ENCODE results near the gene PHLDB1.
"Not testable (repeated sequence)": the region's sequence is repeated elsewhere in the genome, so short reads cannot be mapped to it uniquely, and the experiment has no call there.

PHLDB1 gene

DNA sequence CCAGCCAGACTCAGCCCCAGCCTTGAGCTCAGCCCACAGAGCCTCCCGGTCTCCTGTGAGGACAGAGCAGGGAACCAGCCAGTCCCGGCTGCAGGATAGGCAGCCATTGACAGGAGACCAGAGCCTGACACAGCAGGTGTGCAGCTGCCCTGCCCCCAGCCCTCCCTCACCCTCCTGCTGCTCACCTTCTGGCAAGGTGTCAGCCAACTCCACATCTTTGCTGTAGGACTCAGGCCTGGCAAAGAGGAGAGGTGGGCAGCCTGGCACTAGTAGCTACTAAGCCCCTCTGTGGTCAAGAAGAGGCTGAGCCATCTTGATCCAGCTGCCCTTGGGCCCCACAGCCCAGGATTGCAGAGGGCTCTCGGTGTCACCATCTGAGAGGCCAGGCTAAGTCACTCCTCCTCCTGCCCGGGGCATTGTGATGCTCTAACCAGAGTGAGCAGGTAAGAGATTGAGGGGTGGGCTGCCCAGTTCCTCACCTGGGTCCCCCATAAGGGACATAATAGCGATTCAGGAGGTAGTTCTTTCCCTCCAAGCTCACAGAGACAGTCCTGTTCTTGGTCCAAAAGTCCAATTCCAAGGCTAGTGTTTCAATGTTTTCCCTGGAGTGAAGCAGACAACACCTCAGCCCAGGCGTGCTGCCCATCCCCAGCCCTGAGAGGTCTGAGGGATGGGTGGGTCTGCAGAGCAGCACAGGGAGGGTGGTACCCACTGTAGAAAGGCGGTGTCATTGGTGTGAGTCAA is 53.4 kb downstream of the PHLDB1 start:
- no peak for DNase-seq

DNA sequence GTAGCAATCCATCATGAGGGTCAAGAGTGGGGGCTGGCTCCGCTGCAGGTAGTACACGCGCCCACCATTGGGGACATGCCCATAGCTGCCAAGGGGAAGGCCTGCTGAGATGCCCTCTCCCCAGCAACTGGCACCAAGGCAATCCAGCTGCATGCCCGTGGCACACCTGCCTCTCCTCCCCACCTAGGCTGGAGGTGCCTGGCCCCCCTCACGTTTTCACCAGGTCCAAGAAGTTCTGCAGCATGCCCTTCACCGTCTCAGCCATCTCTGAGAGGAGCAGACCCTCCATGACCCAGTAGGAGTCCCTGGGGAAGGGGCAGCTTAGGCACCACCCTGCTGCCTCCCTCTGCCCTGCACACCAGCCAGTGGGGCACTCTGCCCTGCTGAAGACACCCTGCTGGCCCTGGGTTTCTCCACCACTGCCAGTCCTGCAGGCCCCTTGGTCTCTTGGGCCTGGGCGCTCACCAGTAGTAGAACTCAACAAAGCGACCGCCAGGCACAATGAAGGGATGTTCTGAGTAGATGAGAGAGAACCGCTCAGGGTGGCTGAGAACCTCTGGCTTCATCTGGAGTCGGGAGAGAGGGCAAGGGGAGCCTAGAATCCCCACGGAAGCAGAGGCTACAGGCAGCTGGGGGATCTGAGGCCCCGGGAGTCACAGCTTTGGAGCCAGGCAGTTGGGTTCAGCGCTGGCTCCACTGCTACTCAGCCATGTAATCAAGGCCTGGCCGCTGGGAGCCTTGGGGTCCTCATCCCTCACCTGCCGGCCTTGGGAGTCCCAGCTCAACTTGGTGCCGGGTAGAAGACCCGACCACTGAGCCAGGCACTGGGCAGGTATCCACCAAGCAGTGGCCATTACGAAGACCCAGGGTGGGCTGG is 54.2 kb downstream of the PHLDB1 start:
- DNase-seq = no peak

DNA sequence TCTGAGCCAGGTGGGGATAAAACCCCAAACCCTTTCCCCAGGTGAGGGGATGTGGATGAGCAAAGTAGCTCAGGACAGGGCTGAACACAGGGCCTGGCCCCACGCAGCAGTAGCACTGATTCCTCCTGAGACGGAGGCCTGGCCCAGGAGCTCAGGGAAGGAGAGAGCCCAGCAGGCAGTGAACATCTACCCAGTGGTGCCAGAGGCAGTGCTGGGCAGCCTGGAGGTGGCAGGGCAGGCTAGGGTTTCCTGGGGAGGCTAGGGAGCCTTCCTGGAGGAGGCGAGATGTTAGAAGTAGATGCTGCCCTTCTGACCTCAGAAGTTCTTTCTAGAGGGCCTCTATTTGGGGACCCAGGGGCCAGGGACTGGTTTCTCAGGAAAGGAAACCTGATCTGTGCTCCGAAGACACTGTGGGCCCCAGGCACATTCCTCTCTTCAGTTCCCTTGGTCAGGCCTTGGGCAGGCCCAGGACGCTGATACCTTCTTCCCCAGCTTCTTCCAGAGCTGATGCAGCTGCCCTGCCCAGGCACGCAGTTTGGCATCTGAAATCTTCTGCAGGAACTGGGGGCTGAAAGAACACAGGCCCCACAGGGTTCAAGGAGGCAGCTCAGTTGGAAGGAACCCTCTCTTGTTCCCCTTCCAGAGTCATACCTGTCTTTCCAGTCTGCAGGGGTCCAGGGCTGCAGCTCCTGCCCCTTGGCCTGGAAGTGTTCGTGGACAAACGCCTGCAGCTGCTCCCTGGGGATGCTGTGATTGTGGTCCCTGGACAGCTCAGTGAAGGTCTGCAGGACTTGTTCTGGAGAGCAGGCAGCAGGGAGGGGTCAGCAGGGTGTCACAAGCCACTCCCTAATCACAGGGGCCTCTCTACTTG is 55.2 kb downstream of the PHLDB1 start:
- no peak for DNase-seq

DNA sequence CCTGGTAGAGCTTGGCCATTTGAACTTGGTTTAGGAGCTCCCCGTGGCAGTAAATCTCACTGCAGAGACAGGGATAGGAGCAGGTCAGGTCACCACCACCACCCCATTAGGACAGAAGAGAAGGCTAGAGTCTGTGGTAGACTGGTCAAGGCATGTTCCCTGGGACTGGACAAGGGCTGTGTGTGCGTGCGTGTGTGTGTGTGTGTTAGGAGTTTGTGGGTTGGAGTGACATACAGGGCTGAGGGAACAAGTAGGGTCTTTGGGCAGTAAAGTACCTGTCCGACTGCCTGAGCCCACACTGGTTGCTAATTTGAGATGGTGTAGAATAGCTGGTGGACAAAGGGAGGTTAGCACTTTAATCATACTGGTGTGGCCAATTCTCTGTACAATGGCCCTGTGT is 56.0 kb downstream of the PHLDB1 start:
- DNase-seq = no peak

DNA sequence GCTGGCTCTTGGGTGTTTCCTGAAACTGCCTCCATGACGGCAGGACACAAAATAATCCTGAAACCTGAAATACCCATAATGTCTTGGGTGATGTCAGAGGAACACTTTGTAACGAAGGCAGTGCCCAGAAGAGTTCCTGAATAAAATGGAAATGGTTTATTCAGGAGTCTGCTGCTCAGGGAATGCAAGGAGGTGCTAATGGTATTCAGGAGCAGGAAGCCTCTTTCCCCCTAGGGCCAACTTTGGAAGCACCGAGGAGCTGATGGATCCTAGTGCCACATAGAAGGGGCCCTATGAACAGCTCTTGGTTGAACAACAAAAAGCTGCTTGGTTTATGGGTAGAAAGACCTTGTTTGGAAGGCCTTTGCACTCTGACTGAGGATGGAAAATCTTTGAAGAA is 56.5 kb downstream of the PHLDB1 start:
- no peak for DNase-seq

DNA sequence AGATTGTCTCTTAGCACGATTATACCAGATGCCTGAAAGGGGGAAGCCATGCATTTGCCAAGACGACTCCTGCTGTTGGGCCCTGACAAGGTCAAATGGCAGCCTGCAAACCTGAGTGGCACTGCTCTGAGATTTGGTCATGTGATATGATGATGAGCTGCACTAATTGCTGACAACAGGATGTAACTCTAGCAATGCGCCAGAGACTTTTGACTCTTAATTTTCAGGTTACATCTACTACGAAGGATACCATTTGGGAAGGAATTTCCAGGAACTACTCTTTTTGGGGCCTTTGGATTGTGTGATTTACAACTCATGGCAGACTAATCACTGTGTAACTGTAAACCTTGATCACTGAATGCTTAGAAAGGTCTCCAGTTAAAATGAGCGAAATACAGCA is 59.0 kb downstream of the PHLDB1 start:
- DNase-seq = no peak

DNA sequence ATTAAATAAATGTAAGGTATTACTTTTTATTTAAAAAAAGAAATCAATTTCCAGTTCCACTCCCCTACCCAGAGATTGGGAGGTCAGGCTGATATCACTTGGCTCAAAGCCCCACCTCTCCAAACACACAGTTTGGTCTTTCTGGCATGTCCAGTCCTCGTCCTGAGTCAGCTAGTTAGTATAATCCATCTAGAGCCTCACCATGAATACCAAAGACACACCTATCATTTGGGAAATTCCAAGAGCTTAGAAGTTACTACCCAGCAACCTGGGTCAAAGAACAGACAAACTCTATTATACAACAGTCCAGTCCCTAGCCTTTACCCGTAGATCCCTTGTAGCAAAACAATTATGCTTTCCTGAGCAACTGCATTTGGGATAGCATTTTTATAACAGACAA is 62.6 kb downstream of the PHLDB1 start:
- no peak for DNase-seq

DNA sequence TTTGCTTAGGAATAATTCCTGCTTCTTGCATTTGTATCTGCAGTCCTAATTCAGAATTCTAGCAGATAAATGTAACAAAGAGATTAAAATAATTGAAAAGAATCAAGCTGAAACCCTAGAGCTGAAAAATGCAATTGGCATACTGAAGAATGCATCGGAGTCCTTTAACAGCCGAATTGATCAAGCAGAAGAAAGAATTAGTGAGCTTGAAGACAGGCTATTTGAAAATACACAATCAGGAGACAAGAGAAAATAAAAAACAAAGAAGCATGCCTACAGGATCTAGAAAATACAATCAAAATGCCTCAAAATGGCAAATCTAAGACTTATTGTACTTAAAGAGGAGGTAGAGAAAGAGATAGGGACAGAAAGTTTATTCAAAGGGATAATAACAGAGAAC is 63.8 kb downstream of the PHLDB1 start:
- no peak for DNase-seq

DNA sequence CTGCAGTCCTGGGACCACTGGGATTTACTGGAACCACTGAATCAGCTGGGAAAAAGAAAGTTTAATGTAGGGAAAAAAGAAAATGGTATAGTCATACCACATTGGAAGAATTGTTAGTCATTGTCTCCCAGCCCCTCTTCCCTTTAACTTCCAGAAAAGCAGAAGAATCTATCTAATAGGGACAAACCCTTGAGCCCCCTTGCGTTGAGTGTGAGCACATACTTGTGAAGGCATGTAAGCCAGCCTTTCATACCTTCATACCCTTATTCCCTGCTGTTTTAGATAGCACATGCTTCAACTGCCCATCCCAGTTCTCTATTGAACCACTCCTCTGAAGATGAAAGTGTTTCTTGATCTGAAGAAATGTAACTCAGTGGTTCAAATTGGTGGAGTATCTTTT is 65.4 kb downstream of the PHLDB1 start:
- no peak for DNase-seq

DNA sequence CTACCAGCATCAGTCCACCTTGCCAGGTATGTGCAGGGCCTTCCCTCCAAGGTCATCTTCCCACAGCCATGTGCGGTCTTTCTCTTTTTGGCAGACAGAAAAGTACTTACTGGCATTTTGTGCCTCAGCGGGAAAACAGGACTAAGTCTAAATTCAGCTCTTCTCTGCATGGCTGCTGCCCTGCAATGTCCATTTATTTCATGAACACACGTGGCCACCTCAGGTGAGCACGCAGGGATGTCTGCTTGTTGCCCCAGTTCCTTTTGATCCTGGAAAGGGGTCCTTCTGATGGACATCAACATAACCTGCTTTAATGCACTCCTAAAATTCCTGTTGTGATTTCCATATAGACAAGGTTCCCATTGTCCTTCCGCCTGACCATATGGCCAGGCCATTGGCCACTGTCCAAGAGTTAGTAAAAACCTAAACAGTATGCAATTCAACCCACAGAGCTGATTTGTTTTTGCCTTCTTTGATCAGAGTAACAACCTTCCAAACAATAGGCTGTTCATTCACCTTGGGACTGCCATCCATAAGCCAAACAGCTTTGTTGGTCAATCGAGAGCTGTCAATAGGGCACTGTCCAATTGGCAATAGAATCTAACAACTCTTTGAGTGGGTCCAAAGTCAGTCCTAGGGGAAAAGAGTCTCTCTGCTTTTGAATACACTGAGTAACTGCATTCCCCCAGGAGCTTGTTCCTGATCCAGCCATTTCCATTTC is 66.1 kb downstream of the PHLDB1 start:
- no peak for DNase-seq

DNA sequence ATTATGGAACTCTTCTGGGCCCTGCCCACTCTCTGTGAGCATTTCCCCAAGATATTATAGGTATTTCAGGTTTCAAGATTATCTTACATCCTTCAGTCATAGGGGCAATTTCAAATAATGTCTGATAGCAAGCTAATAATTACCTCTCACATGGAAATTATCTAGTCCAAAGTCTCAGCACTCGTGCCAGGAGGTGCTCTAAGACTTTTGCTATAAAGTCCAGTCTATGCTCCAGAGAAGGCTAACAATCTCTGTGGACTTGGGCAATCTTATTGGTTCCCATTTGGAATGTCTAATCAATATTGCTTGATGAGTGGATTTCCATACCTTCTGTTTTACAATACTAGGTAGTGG is 66.6 kb downstream of the PHLDB1 start:
- no peak for DNase-seq

DNA sequence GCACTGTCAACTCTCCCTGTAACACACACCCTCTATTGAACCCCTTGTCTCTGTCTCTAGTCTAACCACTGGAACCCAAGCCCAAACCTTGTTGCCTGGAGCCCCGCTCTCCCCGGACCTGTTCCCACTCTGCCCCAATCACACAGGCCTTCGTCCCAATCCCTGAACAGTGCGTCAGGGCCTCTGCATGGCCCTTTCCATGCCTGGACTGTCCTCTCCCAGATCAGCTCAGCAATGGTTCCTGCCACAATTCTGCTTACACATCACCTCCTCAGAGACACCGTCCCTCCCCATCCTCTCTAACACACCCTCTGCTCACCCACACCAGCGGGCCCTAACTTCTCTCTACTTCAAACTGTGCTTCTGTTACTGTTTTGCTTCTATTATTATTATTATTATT is 70.6 kb downstream of the PHLDB1 start:
- no peak for DNase-seq

DNA sequence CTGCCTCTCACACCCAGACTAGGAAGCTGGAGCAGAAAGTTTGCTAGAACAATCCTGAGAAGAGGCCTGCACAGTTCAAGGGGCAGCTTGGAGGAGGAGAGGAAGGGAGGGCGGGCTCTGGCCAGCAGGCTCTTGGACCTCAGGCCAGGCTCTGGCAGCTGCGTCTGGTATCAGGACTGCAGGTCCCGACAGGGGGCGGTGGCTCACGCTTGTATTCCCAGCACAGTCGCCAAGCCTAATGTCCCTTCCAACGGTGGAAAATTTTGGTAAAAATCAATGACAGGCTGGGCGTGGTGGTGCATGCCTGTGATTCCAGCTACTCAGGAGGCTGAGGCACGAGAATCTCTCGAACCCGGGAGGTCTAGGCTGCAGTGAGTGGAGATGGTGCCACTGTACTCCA is 71.5 kb downstream of the PHLDB1 start:
- DNase-seq = not testable (repeated sequence)

DNA sequence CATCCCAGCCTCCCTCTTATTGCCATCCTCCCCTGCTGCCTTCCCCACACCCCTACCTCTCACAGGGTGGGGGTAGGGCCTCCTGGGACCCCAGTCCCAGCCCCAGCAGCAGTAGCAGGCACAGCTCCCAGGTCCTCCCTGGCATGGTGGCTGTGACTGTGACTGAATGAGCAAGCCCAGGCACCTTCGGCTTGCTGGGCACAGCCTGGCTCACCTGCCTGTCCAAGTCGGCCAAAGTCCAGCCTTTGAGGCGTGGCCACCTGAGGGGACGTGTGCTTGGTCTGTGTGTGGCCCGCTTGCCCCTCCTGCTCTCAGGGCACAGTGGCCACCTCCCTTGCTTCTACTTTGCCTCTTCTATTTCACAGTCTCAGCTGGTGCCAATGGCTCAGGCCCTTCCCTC is 72.1 kb downstream of the PHLDB1 start, which contains the start of gene TREH:
Gene TREH (minus strand): TSS at position 168 of the 400 bp plus-strand sequence. CDS start 23 bp downstream, at position 145.
- DNase-seq = no peak

DNA sequence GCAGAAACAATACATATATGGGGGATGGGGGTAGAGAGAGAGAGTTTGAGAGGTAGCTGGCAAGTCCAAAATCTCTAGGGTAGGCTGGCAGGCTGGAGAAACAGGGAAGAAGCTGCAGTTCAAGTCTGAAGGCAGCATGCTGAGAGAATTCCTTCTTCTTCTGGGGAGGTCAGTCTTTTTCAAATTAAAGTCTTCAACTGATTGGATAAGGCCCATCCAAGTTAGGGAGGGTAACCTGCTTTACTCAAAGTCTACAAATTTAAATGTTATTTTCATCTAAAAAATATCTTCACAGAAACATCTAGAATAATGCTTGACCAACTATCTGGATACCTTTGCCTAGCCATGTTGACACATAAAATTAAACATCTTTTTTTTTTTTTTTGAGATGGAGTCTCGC is 75.0 kb downstream of the PHLDB1 start:
- DNase-seq = no peak

DNA sequence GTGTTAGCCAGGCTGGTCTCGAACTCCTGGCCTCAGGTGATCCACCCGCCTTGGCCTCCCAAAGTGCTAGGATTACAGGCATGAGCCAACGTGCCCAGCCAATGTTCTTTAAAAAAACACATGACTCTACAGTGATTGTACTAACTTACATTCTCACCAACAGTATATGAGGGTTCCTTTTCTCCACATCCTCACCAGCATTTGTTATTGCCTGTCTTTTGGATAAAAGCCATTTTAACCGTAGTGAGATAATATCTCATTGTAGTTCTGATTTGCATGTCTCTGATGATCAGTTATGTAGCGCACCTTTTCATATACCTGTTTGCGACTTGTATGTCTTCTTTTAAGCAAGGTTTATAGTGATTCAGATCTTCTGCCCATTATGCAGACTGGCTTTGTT is 75.5 kb downstream of the PHLDB1 start:
- DNase-seq = not testable (repeated sequence)

DNA sequence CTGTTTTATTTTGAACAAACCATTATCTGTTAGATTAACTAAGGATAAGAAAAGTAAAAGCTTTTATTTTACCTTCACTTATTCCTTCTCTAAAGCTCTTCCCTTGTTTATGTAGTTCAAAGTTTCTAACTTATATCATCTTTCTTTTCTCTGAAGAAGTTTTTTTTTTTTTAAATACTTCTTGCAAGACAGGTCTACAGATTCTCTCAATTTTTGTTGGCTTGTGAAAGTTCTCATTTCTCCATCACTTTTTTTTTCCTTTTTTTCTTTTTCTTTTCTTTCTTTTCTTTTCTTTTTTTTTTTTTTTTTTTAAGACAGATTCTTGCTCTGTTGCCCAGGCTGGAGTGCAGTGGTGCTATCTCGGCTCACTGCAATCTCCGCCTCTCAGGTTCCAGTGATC is 76.8 kb downstream of the PHLDB1 start:
- no peak for DNase-seq

DNA sequence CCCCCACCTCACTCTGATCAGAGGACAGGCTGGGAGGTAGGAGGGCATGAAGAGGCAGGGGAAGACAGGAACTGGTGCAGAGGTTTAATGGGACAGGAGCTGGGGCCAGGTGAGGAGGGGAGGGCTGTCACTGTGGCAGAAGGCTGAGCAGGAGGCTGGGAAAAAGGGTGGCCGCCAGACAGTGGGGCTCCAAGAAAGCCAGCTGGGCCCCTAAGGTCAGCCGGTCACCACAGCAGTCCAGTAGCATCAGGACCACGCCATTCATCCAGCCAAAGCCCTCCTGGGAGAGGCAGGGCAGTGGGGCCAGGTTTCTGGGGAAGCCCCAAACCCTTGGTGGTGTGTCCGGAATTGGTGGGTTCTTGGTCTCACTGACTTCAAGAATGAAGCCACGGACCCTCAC is 80.5 kb downstream of the PHLDB1 start:
- no peak for DNase-seq

DNA sequence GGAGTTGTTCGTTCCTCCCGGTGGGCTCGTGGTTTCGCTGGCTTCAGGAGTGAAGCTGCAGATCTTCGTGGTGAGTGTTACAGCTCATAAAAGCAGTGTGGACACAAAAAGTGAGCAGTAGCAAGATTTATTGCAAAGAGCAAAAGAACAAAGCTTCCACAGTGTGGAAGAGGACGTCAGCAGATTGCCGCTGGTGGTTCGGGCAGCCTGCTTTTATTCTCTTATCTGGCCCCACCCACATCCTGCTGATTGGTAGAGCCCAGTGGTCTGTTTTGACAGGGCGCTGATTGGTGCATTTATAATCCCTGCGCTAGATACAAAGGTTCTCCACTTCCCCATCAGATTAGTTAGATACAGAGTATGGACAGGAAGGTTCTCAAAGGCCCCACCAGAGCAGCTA is 80.9 kb downstream of the PHLDB1 start:
- not testable (repeated sequence) for DNase-seq

DNA sequence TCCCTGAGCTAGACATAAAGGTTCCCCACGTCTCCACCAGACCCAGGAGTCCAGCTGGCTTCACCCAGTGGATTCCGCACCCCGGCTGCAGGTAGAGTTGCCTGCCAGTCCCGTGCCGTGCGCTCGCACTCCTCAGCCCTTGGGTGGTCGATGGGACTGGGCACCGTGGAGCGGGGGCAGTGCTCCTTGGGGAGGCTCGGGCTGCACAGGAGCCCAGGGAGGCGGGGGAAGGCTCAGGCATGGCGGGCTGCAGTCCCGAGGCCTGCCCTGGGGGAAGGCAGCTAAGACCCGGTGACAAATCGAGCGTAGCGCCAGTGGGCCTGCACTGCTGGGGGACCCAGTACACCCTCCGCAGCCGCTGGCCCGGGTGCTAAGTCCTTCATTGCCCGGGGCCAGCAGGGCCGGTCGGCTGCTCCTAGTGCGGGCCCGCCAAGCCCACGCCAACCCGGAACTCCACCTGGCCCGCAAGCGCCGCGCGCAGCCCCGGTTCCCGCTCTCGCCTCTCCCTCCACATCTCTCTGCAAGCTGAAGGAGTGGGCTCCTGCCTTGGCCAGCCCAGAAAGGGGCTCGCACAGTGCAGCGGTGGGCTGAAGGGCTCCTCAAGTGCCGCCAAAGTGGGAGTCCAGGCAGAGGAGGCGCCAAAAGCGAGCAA is 81.6 kb downstream of the PHLDB1 start:
- no peak for DNase-seq

DNA sequence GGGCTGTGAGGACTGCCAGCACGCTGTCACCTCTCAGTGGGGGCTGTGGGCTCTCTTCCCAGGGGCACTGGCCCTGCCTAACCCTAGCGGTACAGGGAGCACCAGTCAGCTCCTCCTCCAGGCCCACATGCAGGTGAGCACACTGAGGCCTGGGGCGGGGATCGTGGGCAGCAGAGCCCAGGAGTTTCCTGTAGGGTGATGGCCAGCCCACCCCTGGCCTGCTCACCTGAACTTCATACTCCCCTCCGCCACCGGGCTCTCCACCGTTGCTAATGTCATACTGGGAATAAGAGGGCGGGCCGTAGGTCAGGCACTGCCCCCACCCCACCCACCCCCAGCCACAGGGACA is 82.1 kb downstream of the PHLDB1 start:
- no peak for DNase-seq

DNA sequence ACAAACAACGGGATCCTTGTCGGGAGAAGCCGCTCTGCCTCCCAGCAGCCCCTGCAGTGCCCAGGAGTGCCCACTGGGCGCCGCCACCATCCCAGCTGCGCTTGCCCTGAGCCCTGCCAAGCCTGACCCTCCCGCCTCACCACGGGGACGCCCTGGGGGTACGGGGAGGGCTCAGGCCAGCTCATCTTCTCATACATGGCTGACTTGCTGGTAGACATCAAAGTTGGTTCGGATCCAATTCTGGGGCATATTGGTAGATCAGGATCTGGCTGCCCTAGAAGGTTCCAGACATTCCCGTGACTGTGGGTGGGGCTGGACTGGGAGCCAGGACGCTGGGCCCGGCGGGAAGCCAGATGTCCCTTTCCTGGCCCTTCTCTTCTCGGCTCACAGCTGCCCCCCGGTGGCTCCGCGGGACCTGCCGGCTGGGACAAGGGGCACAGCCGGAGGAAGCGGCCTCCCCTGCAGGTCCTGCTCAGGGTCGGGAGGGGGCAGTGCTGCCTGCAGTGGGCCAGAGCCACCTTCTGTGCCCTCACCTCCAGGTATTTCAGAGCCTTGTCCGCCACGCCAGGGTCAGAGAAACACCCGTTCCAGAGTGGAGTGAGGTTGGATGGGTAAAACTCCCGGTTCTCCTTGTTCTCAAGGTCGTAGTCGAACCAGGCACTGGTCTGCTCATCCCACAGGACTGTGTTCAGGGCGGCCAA is 82.6 kb downstream of the PHLDB1 start:
- DNase-seq = peak; percentile 89 to 90

Measured in NCI-H2081 (cell line).